ENCODE data around the gene ITPK1. TPM values are rescaled to one million over a fixed set of nuclear protein-coding genes. Genes with fewer than 3 reads are reported as not detected.

The ITPK1 gene
- total RNA-seq, 1 experiment from 2014 or later = 66.2 TPM

GRCh38 chr14:93049867-93050331, 65.8 kb downstream of the ITPK1 start:
- Histone ChIP-seq H3K4me1 (ENCODE audit: insufficient read depth, low read length) (peaks cover 47% of the 10 kb centered on the region), H4K20me1 (ENCODE audit: low read length) (no peaks in the 10 kb centered on the region), H3F3A (ENCODE audit: low read length, unreplicated experiment) (no peaks in the 10 kb centered on the region), H3K36me3 (ENCODE audit: low read depth, low read length) (no peaks in the 10 kb centered on the region), H3K9me2 (replicated peaks; ENCODE audit: low read length) (no peaks in the 10 kb centered on the region), H3K9ac (ENCODE audit: low read length) (no peak overlapping the region), H3K4me3 (ENCODE audit: low read length) (no peak overlapping the region), H3K27me3 (ENCODE audit: low read length) (no peaks in the 10 kb centered on the region), H3K27ac (ENCODE audit: low read length) (no peak overlapping the region), H2AFZ (ENCODE audit: low read length) (no peak overlapping the region), H3K4me2 (ENCODE audit: low read length) (peak overlapping the region; percentile 24; the same call in 1 of the 2 replicates), H3K9me3 (ENCODE audit: low read length) (no peaks in the 10 kb centered on the region), H3K79me2 (ENCODE audit: low read length) (peaks cover 24% of the 10 kb centered on the region)
- ChIA-PET POLR2A (ENCODE audit: unreplicated experiment) (no interaction called here), CTCF (interaction anchor here (1.3 kb wide), 1 partner anchor 63 kb away, joined by 5 read pairs; no protein-coding TSS in a partner anchor)
- DNase-seq (no peak), ATAC-seq (peak; percentile 8; the same call in 1 of the 2 replicates)
- no peak for TF ChIP-seq CTCF (conservative IDR thresholded peaks at IDR 0.05; ENCODE audit: low read depth, low read length)
- no peak for TF ChIP-seq EZH2 (IDR thresholded peaks at IDR 0.05; ENCODE audit: low read length, unreplicated experiment)
- TF ChIP-seq EZH2phosphoT487 (IDR thresholded peaks at IDR 0.05; ENCODE audit: borderline replicate concordance, low read length) = no peak
- no TSS peak for BruUV-seq (replicated peaks)
- intact Hi-C loops (cut with micrococcal nuclease) = no loop called here

DNA sequence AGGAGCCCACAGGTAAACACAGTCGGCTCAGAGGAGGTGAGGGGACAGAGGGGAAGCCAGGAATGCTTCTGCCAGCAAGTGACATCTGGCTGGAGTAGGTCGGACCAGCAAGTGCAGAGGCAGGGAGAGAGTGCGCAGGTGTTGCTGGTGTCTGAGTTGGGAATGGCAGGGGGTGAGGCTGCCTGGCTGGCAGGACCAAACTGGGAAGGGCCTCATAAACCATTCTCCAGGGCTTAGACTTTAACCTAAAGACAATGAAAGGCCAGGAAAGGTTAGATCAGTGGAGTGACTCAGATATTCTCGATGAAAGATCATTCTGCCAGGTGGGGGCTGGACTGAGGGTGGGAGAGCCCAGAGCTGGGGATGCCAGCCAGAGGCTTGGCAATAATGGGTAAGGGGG, 66.4 kb downstream of the ITPK1 start:
- no peaks in the 10 kb centered on the region for H3K27me3 ChIP-seq (ENCODE audit: low read length)
- DNase-seq = no peak
- no peak overlapping the region for H2AFZ ChIP-seq (ENCODE audit: low read length)
- no peaks in the 10 kb centered on the region for H3K9me3 ChIP-seq (ENCODE audit: low read length)
- no peak overlapping the region for H3K9ac ChIP-seq (ENCODE audit: low read length)
- POLR2A ChIA-PET (ENCODE audit: unreplicated experiment) = no interaction called here
- H3K4me3 ChIP-seq (ENCODE audit: low read length) = no peak overlapping the region
- peaks cover 53% of the 10 kb centered on the region for H3K4me1 ChIP-seq (ENCODE audit: insufficient read depth, low read length)
- H3K36me3 ChIP-seq (ENCODE audit: low read depth, low read length) = no peaks in the 10 kb centered on the region
- ATAC-seq = peak; percentile 59
- peaks cover 24% of the 10 kb centered on the region for H3K79me2 ChIP-seq (ENCODE audit: low read length)
- no peak overlapping the region for H3K27ac ChIP-seq (ENCODE audit: low read length)
- no peaks in the 10 kb centered on the region for H3K9me2 ChIP-seq (replicated peaks; ENCODE audit: low read length)
- intact Hi-C loops (cut with micrococcal nuclease) = no loop called here
- BruUV-seq (replicated peaks) = no TSS peak
- H3K4me2 ChIP-seq (ENCODE audit: low read length) = peak overlapping the region; percentile 24; the same call in 1 of the 2 replicates
- TF ChIP-seq EZH2phosphoT487 (IDR thresholded peaks at IDR 0.05; ENCODE audit: borderline replicate concordance, low read length) (no peak), EZH2 (IDR thresholded peaks at IDR 0.05; ENCODE audit: low read length, unreplicated experiment) (no peak), CTCF (conservative IDR thresholded peaks at IDR 0.05; ENCODE audit: low read depth, low read length) (no peak)
- H4K20me1 ChIP-seq (ENCODE audit: low read length) = no peaks in the 10 kb centered on the region
- no peaks in the 10 kb centered on the region for H3F3A ChIP-seq (ENCODE audit: low read length, unreplicated experiment)
- CTCF ChIA-PET = no interaction called here

DNA sequence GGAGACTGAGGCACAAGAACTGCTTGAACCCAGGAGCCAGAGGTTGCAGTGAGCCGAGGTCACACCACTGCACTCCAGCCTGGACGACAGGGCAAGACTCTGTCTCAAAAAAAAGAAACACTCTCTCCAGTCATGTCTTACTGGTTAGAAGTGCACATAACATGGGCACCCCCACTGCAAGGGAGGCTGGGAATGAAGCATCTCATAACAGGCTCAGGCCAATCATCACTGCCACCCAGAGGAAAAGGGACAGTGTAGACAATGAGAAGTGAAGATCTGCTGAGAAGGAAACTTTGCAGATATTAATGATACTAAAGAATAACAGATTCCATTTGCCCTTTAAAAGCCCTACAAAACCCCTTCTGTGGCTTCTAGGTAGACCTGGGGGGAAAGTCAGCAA, 66.9 kb downstream of the ITPK1 start:
- H3F3A ChIP-seq (ENCODE audit: low read length, unreplicated experiment) = peaks cover 2% of the 10 kb centered on the region
- CTCF ChIA-PET = no interaction called here
- peaks cover 24% of the 10 kb centered on the region for H3K79me2 ChIP-seq (ENCODE audit: low read length)
- no peaks in the 10 kb centered on the region for H3K36me3 ChIP-seq (ENCODE audit: low read depth, low read length)
- H3K27me3 ChIP-seq (ENCODE audit: low read length) = no peaks in the 10 kb centered on the region
- no peak overlapping the region for H2AFZ ChIP-seq (ENCODE audit: low read length)
- H3K27ac ChIP-seq (ENCODE audit: low read length) = no peak overlapping the region
- H3K9me2 ChIP-seq (replicated peaks; ENCODE audit: low read length) = no peaks in the 10 kb centered on the region
- intact Hi-C loops (cut with micrococcal nuclease) = no loop called here
- no TSS peak for BruUV-seq (replicated peaks)
- peak overlapping the region; percentile 24; the same call in 1 of the 2 replicates for H3K4me2 ChIP-seq (ENCODE audit: low read length)
- no peak overlapping the region for H3K9ac ChIP-seq (ENCODE audit: low read length)
- H4K20me1 ChIP-seq (ENCODE audit: low read length) = no peaks in the 10 kb centered on the region
- DNase-seq (no peak), ATAC-seq (no peak)
- no peaks in the 10 kb centered on the region for H3K9me3 ChIP-seq (ENCODE audit: low read length)
- H3K4me1 ChIP-seq (ENCODE audit: insufficient read depth, low read length) = peaks cover 57% of the 10 kb centered on the region
- POLR2A ChIA-PET (ENCODE audit: unreplicated experiment) = no interaction called here
- TF ChIP-seq EZH2 (IDR thresholded peaks at IDR 0.05; ENCODE audit: low read length, unreplicated experiment) (no peak), EZH2phosphoT487 (IDR thresholded peaks at IDR 0.05; ENCODE audit: borderline replicate concordance, low read length) (no peak), CTCF (conservative IDR thresholded peaks at IDR 0.05; ENCODE audit: low read depth, low read length) (no peak)
- no peak overlapping the region for H3K4me3 ChIP-seq (ENCODE audit: low read length)

Data from PC-3 (cell line).